ENCODE results near the gene BRMS1L. TPM values are rescaled to one million over a fixed set of nuclear protein-coding genes. Genes with fewer than 3 reads are reported as not detected.

BRMS1L gene
- total and polyA plus RNA-seq, 10 of the 15 experiments (the other 5 are each of a cell fraction or from before 2014, with no cell fraction given) = 5.3 to 26.7 (median 8.3) TPM

DNA sequence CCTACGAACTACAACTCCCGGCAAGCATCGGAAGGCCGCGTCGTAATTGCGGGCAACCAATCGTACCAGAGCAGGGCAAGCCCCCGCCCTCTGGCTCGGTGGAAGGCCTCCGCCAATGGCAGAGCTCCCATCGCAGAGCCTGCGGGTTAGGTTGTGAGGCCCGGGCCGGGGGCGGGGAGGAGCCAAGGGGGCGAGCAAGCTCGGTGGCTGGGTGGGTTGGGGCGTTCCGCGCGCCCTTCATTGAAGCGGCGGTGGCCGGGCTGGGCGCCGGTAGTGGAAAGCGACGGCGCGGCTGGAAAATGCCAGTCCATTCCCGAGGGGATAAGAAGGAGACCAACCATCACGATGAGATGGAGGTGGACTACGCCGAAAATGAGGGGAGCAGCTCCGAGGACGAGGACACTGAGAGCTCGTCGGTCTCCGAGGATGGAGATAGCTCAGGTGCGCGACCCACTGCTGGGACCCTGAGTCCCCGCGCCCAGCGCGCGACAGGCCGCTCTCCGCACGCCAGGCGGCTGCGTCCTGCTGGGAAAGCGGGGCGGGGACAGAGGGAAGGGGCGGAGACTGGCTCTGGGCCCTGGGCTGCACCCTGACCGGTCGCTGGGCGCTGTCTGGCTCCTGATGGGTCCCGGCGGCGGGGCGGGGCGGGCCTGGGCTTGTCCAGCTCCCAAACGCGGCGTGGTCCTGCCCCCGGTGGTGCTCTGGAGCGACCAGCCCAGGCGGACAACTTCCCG lies at the start of gene BRMS1L (continued):
- TF ChIP-seq, protein P1, sequence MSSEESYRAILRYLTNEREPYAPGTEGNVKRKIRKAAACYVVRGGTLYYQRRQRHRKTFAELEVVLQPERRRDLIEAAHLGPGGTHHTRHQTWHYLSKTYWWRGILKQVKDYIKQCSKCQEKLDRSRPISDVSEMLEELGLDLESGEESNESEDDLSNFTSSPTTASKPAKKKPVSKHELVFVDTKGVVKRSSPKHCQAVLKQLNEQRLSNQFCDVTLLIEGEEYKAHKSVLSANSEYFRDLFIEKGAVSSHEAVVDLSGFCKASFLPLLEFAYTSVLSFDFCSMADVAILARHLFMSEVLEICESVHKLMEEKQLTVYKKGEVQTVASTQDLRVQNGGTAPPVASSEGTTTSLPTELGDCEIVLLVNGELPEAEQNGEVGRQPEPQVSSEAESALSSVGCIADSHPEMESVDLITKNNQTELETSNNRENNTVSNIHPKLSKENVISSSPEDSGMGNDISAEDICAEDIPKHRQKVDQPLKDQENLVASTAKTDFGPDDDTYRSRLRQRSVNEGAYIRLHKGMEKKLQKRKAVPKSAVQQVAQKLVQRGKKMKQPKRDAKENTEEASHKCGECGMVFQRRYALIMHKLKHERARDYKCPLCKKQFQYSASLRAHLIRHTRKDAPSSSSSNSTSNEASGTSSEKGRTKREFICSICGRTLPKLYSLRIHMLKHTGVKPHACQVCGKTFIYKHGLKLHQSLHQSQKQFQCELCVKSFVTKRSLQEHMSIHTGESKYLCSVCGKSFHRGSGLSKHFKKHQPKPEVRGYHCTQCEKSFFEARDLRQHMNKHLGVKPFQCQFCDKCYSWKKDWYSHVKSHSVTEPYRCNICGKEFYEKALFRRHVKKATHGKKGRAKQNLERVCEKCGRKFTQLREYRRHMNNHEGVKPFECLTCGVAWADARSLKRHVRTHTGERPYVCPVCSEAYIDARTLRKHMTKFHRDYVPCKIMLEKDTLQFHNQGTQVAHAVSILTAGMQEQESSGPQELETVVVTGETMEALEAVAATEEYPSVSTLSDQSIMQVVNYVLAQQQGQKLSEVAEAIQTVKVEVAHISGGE (CRISPR knock-in tag; IDR thresholded peaks at IDR 0.05) = no peak
- TF ChIP-seq DPF2 (IDR thresholded peaks at IDR 0.05) = peak; percentile 78
- TF ChIP-seq BHLHE40 (IDR thresholded peaks at IDR 0.05; ENCODE audit: borderline replicate concordance in 1 of 2, low read depth in 2 of 2, low read length in 1 of 2) = peak in 1 of 2 experiments; percentile 27; a peak in 2 of 4 replicates
- TF ChIP-seq, protein P2, sequence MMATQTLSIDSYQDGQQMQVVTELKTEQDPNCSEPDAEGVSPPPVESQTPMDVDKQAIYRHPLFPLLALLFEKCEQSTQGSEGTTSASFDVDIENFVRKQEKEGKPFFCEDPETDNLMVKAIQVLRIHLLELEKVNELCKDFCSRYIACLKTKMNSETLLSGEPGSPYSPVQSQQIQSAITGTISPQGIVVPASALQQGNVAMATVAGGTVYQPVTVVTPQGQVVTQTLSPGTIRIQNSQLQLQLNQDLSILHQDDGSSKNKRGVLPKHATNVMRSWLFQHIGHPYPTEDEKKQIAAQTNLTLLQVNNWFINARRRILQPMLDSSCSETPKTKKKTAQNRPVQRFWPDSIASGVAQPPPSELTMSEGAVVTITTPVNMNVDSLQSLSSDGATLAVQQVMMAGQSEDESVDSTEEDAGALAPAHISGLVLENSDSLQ (IDR thresholded peaks at IDR 0.05) = no peak
- no peak for TF ChIP-seq ZNF274 (IDR thresholded peaks at IDR 0.05; ENCODE audit: insufficient read depth, insufficient read length)
- no peak for TF ChIP-seq ZBED1 (IDR thresholded peaks at IDR 0.05; ENCODE audit: borderline replicate concordance)
- TF ChIP-seq, protein P3, sequence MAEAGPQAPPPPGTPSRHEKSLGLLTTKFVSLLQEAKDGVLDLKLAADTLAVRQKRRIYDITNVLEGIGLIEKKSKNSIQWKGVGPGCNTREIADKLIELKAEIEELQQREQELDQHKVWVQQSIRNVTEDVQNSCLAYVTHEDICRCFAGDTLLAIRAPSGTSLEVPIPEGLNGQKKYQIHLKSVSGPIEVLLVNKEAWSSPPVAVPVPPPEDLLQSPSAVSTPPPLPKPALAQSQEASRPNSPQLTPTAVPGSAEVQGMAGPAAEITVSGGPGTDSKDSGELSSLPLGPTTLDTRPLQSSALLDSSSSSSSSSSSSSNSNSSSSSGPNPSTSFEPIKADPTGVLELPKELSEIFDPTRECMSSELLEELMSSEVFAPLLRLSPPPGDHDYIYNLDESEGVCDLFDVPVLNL (IDR thresholded peaks at IDR 0.05; ENCODE audit: low read depth, low read length) = no peak; the same call in 1 of the 2 replicates
- no peak for TF ChIP-seq SREBF1 (IDR thresholded peaks at IDR 0.05; ENCODE audit: low read length)
- TF ChIP-seq, protein P4, sequence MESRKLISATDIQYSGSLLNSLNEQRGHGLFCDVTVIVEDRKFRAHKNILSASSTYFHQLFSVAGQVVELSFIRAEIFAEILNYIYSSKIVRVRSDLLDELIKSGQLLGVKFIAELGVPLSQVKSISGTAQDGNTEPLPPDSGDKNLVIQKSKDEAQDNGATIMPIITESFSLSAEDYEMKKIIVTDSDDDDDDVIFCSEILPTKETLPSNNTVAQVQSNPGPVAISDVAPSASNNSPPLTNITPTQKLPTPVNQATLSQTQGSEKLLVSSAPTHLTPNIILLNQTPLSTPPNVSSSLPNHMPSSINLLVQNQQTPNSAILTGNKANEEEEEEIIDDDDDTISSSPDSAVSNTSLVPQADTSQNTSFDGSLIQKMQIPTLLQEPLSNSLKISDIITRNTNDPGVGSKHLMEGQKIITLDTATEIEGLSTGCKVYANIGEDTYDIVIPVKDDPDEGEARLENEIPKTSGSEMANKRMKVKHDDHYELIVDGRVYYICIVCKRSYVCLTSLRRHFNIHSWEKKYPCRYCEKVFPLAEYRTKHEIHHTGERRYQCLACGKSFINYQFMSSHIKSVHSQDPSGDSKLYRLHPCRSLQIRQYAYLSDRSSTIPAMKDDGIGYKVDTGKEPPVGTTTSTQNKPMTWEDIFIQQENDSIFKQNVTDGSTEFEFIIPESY (IDR thresholded peaks at IDR 0.05) = no peak
- peak; percentile 93 for TF ChIP-seq HDGF (IDR thresholded peaks at IDR 0.05)
- TF ChIP-seq TCF7 (IDR thresholded peaks at IDR 0.05; ENCODE audit: borderline replicate concordance) = no peak
- TF ChIP-seq, protein P5, sequence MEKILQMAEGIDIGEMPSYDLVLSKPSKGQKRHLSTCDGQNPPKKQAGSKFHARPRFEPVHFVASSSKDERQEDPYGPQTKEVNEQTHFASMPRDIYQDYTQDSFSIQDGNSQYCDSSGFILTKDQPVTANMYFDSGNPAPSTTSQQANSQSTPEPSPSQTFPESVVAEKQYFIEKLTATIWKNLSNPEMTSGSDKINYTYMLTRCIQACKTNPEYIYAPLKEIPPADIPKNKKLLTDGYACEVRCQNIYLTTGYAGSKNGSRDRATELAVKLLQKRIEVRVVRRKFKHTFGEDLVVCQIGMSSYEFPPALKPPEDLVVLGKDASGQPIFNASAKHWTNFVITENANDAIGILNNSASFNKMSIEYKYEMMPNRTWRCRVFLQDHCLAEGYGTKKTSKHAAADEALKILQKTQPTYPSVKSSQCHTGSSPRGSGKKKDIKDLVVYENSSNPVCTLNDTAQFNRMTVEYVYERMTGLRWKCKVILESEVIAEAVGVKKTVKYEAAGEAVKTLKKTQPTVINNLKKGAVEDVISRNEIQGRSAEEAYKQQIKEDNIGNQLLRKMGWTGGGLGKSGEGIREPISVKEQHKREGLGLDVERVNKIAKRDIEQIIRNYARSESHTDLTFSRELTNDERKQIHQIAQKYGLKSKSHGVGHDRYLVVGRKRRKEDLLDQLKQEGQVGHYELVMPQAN (conservative IDR thresholded peaks at IDR 0.05) = peak; percentile 69
- no peak for TF ChIP-seq SMC3 (IDR thresholded peaks at IDR 0.05; ENCODE audit: borderline replicate concordance, low read length)
- peak; percentile 89 for TF ChIP-seq SMARCA5 (IDR thresholded peaks at IDR 0.05)
- TF ChIP-seq, protein P6, sequence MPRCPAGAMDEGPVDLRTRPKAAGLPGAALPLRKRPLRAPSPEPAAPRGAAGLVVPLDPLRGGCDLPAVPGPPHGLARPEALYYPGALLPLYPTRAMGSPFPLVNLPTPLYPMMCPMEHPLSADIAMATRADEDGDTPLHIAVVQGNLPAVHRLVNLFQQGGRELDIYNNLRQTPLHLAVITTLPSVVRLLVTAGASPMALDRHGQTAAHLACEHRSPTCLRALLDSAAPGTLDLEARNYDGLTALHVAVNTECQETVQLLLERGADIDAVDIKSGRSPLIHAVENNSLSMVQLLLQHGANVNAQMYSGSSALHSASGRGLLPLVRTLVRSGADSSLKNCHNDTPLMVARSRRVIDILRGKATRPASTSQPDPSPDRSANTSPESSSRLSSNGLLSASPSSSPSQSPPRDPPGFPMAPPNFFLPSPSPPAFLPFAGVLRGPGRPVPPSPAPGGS (IDR thresholded peaks at IDR 0.05; ENCODE audit: borderline replicate concordance, insufficient read depth, low read depth, low read length, poor library complexity, severe bottlenecking) = no peak
- TF ChIP-seq FOS (IDR thresholded peaks at IDR 0.05; ENCODE audit: borderline replicate concordance, extremely low read depth, insufficient read length) = no peak
- no peak for TF ChIP-seq SRF (IDR thresholded peaks at IDR 0.05; ENCODE audit: low read depth in 2 of 2, low read length in 2 of 2)
- TF ChIP-seq BMI1 (IDR thresholded peaks at IDR 0.05; ENCODE audit: borderline replicate concordance) = no peak
